H9 (cell line): ENCODE data around the gene TCERG1L. TPM values are rescaled to one million over a fixed set of nuclear protein-coding genes. Genes with fewer than 3 reads are reported as not detected.

ENCODE experiments used
- DNase-seq: peaks from one replicate; pipeline ENCODE4 v3.0.0-alpha.2; 2017
- H2AFZ ChIP-seq: one replicate; pipeline ENCODE4 v1.6.1; 2013; ENCODE audit warnings: mild to moderate bottlenecking, low read length, control low read depth, moderate library complexity
- H2AK5ac ChIP-seq: 2 replicates; pipeline ENCODE4 v1.6.1; 2013; ENCODE audit warnings: low read length, control low read depth, mixed read lengths; ENCODE audit not compliant: insufficient read length
- H2BK120ac ChIP-seq: one replicate; pipeline ENCODE4 v1.6.1; 2013; ENCODE audit warnings: low read depth, mild to moderate bottlenecking, low read length, control low read depth, inconsistent platforms; ENCODE audit not compliant: poor library complexity, severe bottlenecking
- H2BK12ac ChIP-seq: 2 replicates; pipeline ENCODE4 v1.6.1; 2013; ENCODE audit warnings: low read length, control low read depth, mixed read lengths, low read depth; ENCODE audit not compliant: insufficient read length
- H2BK15ac ChIP-seq: 2 replicates; pipeline ENCODE4 v1.6.1; 2013; ENCODE audit warnings: low read depth, low read length, control low read depth
- H2BK20ac ChIP-seq: one replicate; pipeline ENCODE4 v1.6.1; 2013; ENCODE audit warnings: low read depth, mild to moderate bottlenecking, low read length, control low read depth, inconsistent platforms; ENCODE audit not compliant: poor library complexity, severe bottlenecking
- H2BK5ac ChIP-seq: 2 replicates; pipeline ENCODE4 v1.6.1; 2013; ENCODE audit warnings: low read length, control low read depth, mixed read lengths; ENCODE audit not compliant: insufficient read length
- H3K14ac ChIP-seq: 2 replicates; pipeline ENCODE4 v1.6.1; 2013; ENCODE audit warnings: low read length, control low read depth; ENCODE audit not compliant: insufficient read depth
- H3K18ac ChIP-seq: 2 replicates; pipeline ENCODE4 v1.6.1; 2013; ENCODE audit warnings: low read depth, mild to moderate bottlenecking, mixed read lengths, low read length, control low read depth; ENCODE audit not compliant: insufficient read length
- H3K23ac ChIP-seq: 2 replicates; pipeline ENCODE4 v1.6.1; 2013; ENCODE audit warnings: low read length, control low read depth, mixed read lengths, low read depth; ENCODE audit not compliant: insufficient read length
- H3K23me2 ChIP-seq: 2 replicates; pipeline ENCODE4 v1.6.1; 2013; ENCODE audit warnings: low read depth, mild to moderate bottlenecking, mixed read lengths, low read length, control low read depth; ENCODE audit not compliant: insufficient read length, poor library complexity, severe bottlenecking
- H3K27ac ChIP-seq: 2 replicates; pipeline ENCODE4 v1.5.1; 2013; ENCODE audit warnings: low read length, control low read depth, mixed read lengths, low read depth; ENCODE audit not compliant: insufficient read length
- H3K27me3 ChIP-seq: 2 replicates; pipeline ENCODE4 v1.6.1; 2013; ENCODE audit warnings: low read length, control low read depth, inconsistent platforms; ENCODE audit not compliant: insufficient read depth
- H3K4ac ChIP-seq: 2 replicates; pipeline ENCODE4 v1.6.1; 2013; ENCODE audit warnings: low read depth, mild to moderate bottlenecking, control low read depth, inconsistent platforms, low read length, moderate library complexity
- H3K4me1 ChIP-seq: 2 replicates; pipeline ENCODE4 v1.6.1; 2013; ENCODE audit warnings: low read length, control low read depth, inconsistent platforms; ENCODE audit not compliant: insufficient read depth
- H3K4me2 ChIP-seq: 2 replicates; pipeline ENCODE4 v1.6.1; 2013; ENCODE audit warnings: low read length, control low read depth, mixed read lengths; ENCODE audit not compliant: insufficient read length, insufficient read depth
- H3K56ac ChIP-seq: 2 replicates; pipeline ENCODE4 v1.6.1; 2013; ENCODE audit warnings: low read depth, mild to moderate bottlenecking, mixed read lengths, low read length, control low read depth; ENCODE audit not compliant: insufficient read length
- H3K79me1 ChIP-seq: 2 replicates; pipeline ENCODE4 v1.6.1; 2013; ENCODE audit warnings: low read depth, mild to moderate bottlenecking, moderate library complexity, low read length, control low read depth, inconsistent platforms; ENCODE audit not compliant: insufficient read depth, poor library complexity, severe bottlenecking
- H3K79me2 ChIP-seq: 2 replicates; pipeline ENCODE4 v1.6.1; 2013; ENCODE audit warnings: low read length, control low read depth, inconsistent platforms; ENCODE audit not compliant: insufficient read depth
- H3K9ac ChIP-seq: 2 replicates; pipeline ENCODE4 v1.6.1; 2013; ENCODE audit warnings: low read length, control low read depth, mixed read lengths; ENCODE audit not compliant: insufficient read length; ENCODE audit errors: extremely low read depth
- H3K9me3 ChIP-seq: one replicate; pipeline ENCODE4 v1.6.1; 2013; ENCODE audit warnings: low read depth, low read length, inconsistent platforms; ENCODE audit not compliant: control insufficient read depth
- H3T11ph ChIP-seq: one replicate; pipeline ENCODE4 v1.6.1; 2013; ENCODE audit warnings: mild to moderate bottlenecking, low read length, control low read depth, inconsistent platforms
- H4K20me1 ChIP-seq: one replicate; pipeline ENCODE4 v1.6.1; 2013; ENCODE audit not compliant: control insufficient read depth, insufficient read length, insufficient read depth
- H4K5ac ChIP-seq: 2 replicates; pipeline ENCODE4 v1.6.1; 2013; ENCODE audit warnings: low read depth, mild to moderate bottlenecking, mixed read lengths, low read length, control low read depth; ENCODE audit not compliant: insufficient read length
- H4K8ac ChIP-seq: replicated peaks from 2 replicates; pipeline ENCODE4 v1.6.1; 2013; ENCODE audit warnings: low read length, control low read depth, mixed read lengths, low read depth; ENCODE audit not compliant: insufficient read length
- H4K91ac ChIP-seq: 2 replicates; pipeline ENCODE4 v1.6.1; 2013; ENCODE audit warnings: low read depth, mild to moderate bottlenecking, moderate library complexity, mixed read lengths, low read length, control low read depth; ENCODE audit not compliant: insufficient read length
- H3K27ac Mint-ChIP-seq, 3 experiments: 2 replicates in 2 of 3; 3 replicates in 1 of 3; pipeline ENCODE4 v1.8.0; 2020 to 2021; ENCODE audit warnings: mixed read lengths in 3 of 3, mild to moderate bottlenecking in 1 of 3, moderate library complexity in 1 of 3
- H3K27me3 Mint-ChIP-seq: 2 replicates; pipeline ENCODE4 v1.8.0; 2021; ENCODE audit warnings: low read depth, mild to moderate bottlenecking, moderate library complexity, mixed read lengths
- H3K36me3 Mint-ChIP-seq, 3 experiments: 2 replicates in 2 of 3; 3 replicates in 1 of 3; pipeline ENCODE4 v1.8.0; 2020 to 2021; ENCODE audit warnings: low read depth in 3 of 3, mixed read lengths in 3 of 3; ENCODE audit not compliant: insufficient read depth in 1 of 3
- H3K4me1 Mint-ChIP-seq, 2 experiments: 2 replicates each; pipeline ENCODE4 v1.8.0; 2020; ENCODE audit warnings: mixed read lengths in 2 of 2
- H3K4me3 Mint-ChIP-seq, 2 experiments: 2 replicates in 1 of 2; 3 replicates in 1 of 2; pipeline ENCODE4 v1.8.0; 2020 to 2021; ENCODE audit warnings: mild to moderate bottlenecking in 2 of 2, mixed read lengths in 2 of 2, moderate library complexity in 1 of 2
- H3K9me3 Mint-ChIP-seq, 2 experiments: 2 replicates in 1 of 2; 3 replicates in 1 of 2; pipeline ENCODE4 v1.8.0; 2020; ENCODE audit warnings: mild to moderate bottlenecking in 2 of 2, mixed read lengths in 2 of 2, moderate library complexity in 1 of 2
- CTCF ChIP-seq: fragments of 200-600 bp; sonication (generic); conservative IDR thresholded peaks from 3 replicates; pipeline ENCODE4 v1.8.0; 2021; ENCODE audit warnings: antibody characterized with exemption, mild to moderate bottlenecking
- WGBS: extraction: QIAGEN DNeasy Blood & Tissue Kit; methylation state at CpG from one replicate; pipeline ENCODE4 v1.1.7; 2013; ENCODE audit warnings: missing lambda C conversion rate, low lambda C conversion rate, mixed read lengths; ENCODE audit not compliant: insufficient read length; ENCODE audit errors: extremely low coverage; 5-methylcytosine and 5-hydroxymethylcytosine counted together
- total RNA-seq: library from RNA; stranded (reverse); gene quantifications from 2 replicates; pipeline ENCODE4 v1.2.1, GENCODE V29; 2021

Gene TCERG1L
- total RNA-seq, 1 experiment from 2014 or later, result 3.3 TPM

- Histone ChIP-seq H2BK5ac (no peak overlapping the region), H2AK5ac (no peak overlapping the region), H4K91ac (no peak overlapping the region), H3K27me3 (no peaks in the 10 kb centered on the region), H3K23me2 (peaks cover 2% of the 10 kb centered on the region), H2BK120ac (no peak overlapping the region), H3K79me2 (no peaks in the 10 kb centered on the region), H2BK15ac (no peak overlapping the region), H3K79me1 (no peaks in the 10 kb centered on the region), H3T11ph (no peak overlapping the region), H2BK20ac (no peak overlapping the region), H4K8ac (no peak overlapping the region), H4K5ac (no peak overlapping the region), H3K4me1 (peaks cover 6% of the 10 kb centered on the region; the same call in 1 of the 2 replicates), H3K9ac (no peak overlapping the region), H3K18ac (no peak overlapping the region), H3K4me2 (no peak overlapping the region), H2AFZ (no peak overlapping the region), H3K23ac (no peak overlapping the region), H4K20me1 (no peaks in the 10 kb centered on the region), H3K4ac (no peak overlapping the region), H3K9me3 (no peaks in the 10 kb centered on the region), H3K14ac (no peak overlapping the region), H3K56ac (no peak overlapping the region), H2BK12ac (no peak overlapping the region), H3K27ac (no peak overlapping the region)
- Mint-ChIP-seq H3K27ac (peak overlapping the region in 1 of 3 experiments; percentile 31; a peak in 1 of 7 replicates), H3K27me3 (peaks cover 1% of the 10 kb centered on the region; the same call in 1 of the 2 replicates), H3K4me3 (no peak overlapping the region), H3K9me3 (peaks cover 0 to 3% of the 10 kb centered on the region in 2 experiments; a peak in 3 of 5 replicates), H3K36me3 (peaks cover 3 to 9% (median 6%) of the 10 kb centered on the region in 3 experiments; a peak in 4 of 7 replicates), H3K4me1 (peaks cover 35 to 46% of the 10 kb centered on the region in 2 experiments)
- no peak for TF ChIP-seq CTCF
- WGBS, result no CpG with 5 or more reads among the region's 8 CpGs
- DNase-seq, result no peak
Measured at GRCh38 chr10:131128731-131129130, 182.8 kb downstream of the TCERG1L start.
